ENCODE results near the gene CMBL.
"Not testable (repeated sequence)": the region's sequence is repeated elsewhere in the genome, so short reads cannot be mapped to it uniquely, and the experiment has no call there.

Gene CMBL

GRCh38 chr5:10283927-10284635 lies 23.6 kb downstream of the CMBL start:
- peak; percentile 91 for DNase-seq

- no peak for DNase-seq
Observed at GRCh38 chr5:10279925-10280720, 27.6 kb downstream of the CMBL start.

GRCh38 chr5:10279328-10279727 lies 28.4 kb downstream of the CMBL start:
- DNase-seq, result no peak

- DNase-seq, result no peak
Observed at GRCh38 chr5:10278658-10279279, 28.9 kb downstream of the CMBL start.

GRCh38 chr5:10277773-10278630 lies 29.7 kb downstream of the CMBL start:
- DNase-seq, result no peak

GRCh38 chr5:10276691-10277090 lies 31.0 kb downstream of the CMBL start:
- DNase-seq, result no peak

- DNase-seq, result no peak
Observed at GRCh38 chr5:10275991-10276390, 31.7 kb downstream of the CMBL start.

- DNase-seq, result no peak
Observed at GRCh38 chr5:10275460-10275859, 32.2 kb downstream of the CMBL start.

GRCh38 chr5:10272875-10273209 lies 34.9 kb downstream of the CMBL start:
- not testable (repeated sequence) for DNase-seq

GRCh38 chr5:10272053-10272874 lies 35.4 kb downstream of the CMBL start:
- DNase-seq, result no peak

- no peak for DNase-seq
Observed at GRCh38 chr5:10268100-10268499, 39.6 kb downstream of the CMBL start.

GRCh38 chr5:10266839-10267238 lies 40.9 kb downstream of the CMBL start:
- DNase-seq, result no peak

- no peak for DNase-seq
Observed at GRCh38 chr5:10266137-10266536, 41.6 kb downstream of the CMBL start.

- DNase-seq, result no peak
Observed at GRCh38 chr5:10265245-10266109, 42.2 kb downstream of the CMBL start.

GRCh38 chr5:10264604-10265003 lies 43.1 kb downstream of the CMBL start:
- no peak for DNase-seq

GRCh38 chr5:10262995-10263394 lies 44.7 kb downstream of the CMBL start:
- no peak for DNase-seq

GRCh38 chr5:10262121-10262774 lies 45.5 kb downstream of the CMBL start:
- DNase-seq, result no peak

GRCh38 chr5:10261065-10261464 lies 46.6 kb downstream of the CMBL start:
- no peak for DNase-seq

- DNase-seq, result no peak
Observed at GRCh38 chr5:10259899-10260298, 47.8 kb downstream of the CMBL start.

- no peak for DNase-seq
Observed at GRCh38 chr5:10257870-10258269, 49.8 kb downstream of the CMBL start.

GRCh38 chr5:10254686-10255085 lies 53.0 kb downstream of the CMBL start:
- DNase-seq, result no peak

Measured in activated effector memory CD4-positive, alpha-beta T cell treated with anti-CD3 and anti-CD28 coated beads, Interleukin-2, amount 50 U/mL, for 16 hours (primary cell).